Embryonic facial prominence (tissue), 1 donor: Measurements from ENCODE around the gene GGA2.

ENCODE experiments used
- DNase-seq: peaks from one replicate; pipeline ENCODE4 v3.0.0-alpha.2; 2016; ENCODE audit errors: extremely low spot score

The GGA2 gene

DNA sequence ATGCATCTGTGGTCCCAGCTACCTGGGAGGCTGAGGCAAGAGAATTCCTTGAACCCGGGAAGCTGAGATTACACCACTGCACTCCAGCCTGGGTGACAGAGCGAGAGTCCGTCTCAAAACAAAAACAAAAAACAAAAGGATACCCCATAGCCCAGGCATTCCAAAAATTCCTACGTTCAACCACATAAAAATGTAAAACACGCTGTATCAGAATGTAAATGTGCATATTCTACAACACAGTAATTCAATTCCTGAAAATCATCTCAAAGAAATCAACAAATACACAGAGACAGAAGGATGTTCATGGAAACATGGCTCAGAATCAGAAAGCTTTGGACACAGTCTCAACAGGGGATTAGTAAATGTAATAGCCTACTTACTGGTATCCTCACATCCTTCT is 90.3 kb downstream of the GGA2 start:
- no peak for DNase-seq

DNA sequence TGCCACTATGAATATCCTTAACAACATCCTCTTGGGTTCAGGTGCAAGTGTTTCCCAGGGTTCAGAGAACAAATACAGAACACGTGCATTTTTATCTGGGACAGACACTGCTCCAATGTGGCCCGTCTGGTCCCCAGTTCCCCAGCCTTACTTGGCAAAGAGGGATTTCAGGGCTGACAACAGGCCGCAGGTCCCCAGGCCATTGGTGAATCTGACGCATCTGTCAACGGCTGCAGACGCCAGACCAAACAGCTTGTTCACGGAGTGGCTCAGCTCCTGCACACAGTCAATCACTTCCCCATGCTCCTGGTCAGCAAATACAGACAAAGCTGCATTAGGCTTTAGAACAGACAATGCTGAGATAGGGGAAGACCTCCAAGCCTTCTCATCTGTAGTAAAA is 93.5 kb downstream of the GGA2 start:
- DNase-seq: no peak

DNA sequence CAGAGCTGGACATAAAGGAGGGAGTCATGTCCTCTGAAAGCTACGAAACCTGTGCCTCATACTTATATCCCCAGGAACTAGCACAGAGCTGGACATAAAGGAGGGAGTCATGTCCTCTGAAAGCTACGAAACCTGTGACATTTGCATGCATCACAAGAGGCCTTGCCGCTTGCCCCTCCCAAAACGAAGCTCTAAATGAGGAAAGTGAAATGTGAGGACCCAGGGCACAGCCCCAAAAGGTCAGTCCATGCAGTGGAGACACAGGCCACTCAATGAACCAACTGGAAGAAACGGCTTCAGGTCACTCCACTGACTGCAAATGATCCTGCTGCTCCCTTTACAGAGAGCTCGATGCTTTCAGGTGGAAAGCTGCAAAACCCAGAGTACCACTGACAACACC is 95.6 kb downstream of the GGA2 start:
- DNase-seq: no peak
